OCI-LY7 (cell line): ENCODE measurements around the gene PCIF1.

Experiments
- CTCF ChIP-seq: fragments of 200-600 bp; sonication (generic); conservative IDR thresholded peaks from 2 replicates; pipeline ENCODE4 v1.5.1; 2014; ENCODE audit warnings: mild to moderate bottlenecking, antibody characterized with exemption, low read length, moderate library complexity, mixed read lengths
- EZH2phosphoT487 ChIP-seq: fragments of 200-600 bp; sonication (generic); IDR thresholded peaks from 2 replicates; pipeline ENCODE4 v1.6.1; 2018; ENCODE audit warnings: low read depth, borderline replicate concordance, mild to moderate bottlenecking, mixed run types, antibody characterized with exemption, low read length, moderate library complexity, mixed read lengths

GRCh38 chr20:45944151-45944964 is 9.9 kb downstream of the PCIF1 start:
- TF ChIP-seq CTCF (no peak), EZH2phosphoT487 (no peak)
